GM13976 (cell line): ENCODE measurements around the gene BIRC6.
"Not testable (repeated sequence)": the region's sequence is repeated elsewhere in the genome, so short reads cannot be mapped to it uniquely, and the experiment has no call there.

Source experiments
- DNase-seq: peaks from one replicate; pipeline ENCODE4 v3.0.0; 2012; ENCODE audit warnings: low spot score
- CTCF ChIP-seq: IDR thresholded peaks from 2 replicates; pipeline ENCODE4 v1.5.1; 2012; ENCODE audit warnings: borderline replicate concordance, mild to moderate bottlenecking; ENCODE audit not compliant: insufficient read depth; ENCODE audit errors: extremely low read depth, missing control alignments, control extremely low read depth
- in situ Hi-C: fragments of 300-500 bp; cut with MboI; formaldehyde crosslinking; loops from one replicate; pipeline ENCODE4 v1.12.0; 2022; ENCODE audit warnings: low sequenced_read_pairs, mixed read lengths, inconsistent platforms; ENCODE audit not compliant: unreplicated experiment

The BIRC6 gene

GRCh38 chr2:32452338-32453064 is 95.7 kb downstream of the BIRC6 start:
- no peak for DNase-seq
- no peak for TF ChIP-seq CTCF
- in situ Hi-C loops = no loop called here

GRCh38 chr2:32453242-32454062 is 96.6 kb downstream of the BIRC6 start:
- no peak for TF ChIP-seq CTCF
- in situ Hi-C loops = no loop called here
- no peak for DNase-seq

GRCh38 chr2:32455816-32456215 is 99.0 kb downstream of the BIRC6 start:
- in situ Hi-C loops = no loop called here
- TF ChIP-seq CTCF = no peak
- no peak for DNase-seq

GRCh38 chr2:32456808-32457207 is 100.0 kb downstream of the BIRC6 start:
- TF ChIP-seq CTCF = no peak
- DNase-seq = no peak
- in situ Hi-C loops = no loop called here

GRCh38 chr2:32457814-32458213 is 101.0 kb downstream of the BIRC6 start:
- DNase-seq = no peak
- no peak for TF ChIP-seq CTCF
- in situ Hi-C loops = no loop called here

- in situ Hi-C loops, DNase-seq: not testable (repeated sequence)
These were observed 104.0 kb downstream of the BIRC6 start for GRCh38 chr2:32460861-32461260.

GRCh38 chr2:32463110-32463509 is 106.3 kb downstream of the BIRC6 start:
- TF ChIP-seq CTCF = no peak
- DNase-seq = no peak
- in situ Hi-C loops = no loop called here
